ENCODE data around the gene SPG11. TPM values are rescaled to one million over a fixed set of nuclear protein-coding genes. Genes with fewer than 3 reads are reported as not detected.
"Not testable (repeated sequence)": the region's sequence is repeated elsewhere in the genome, so short reads cannot be mapped to it uniquely, and the experiment has no call there.

SPG11 gene
- polyA plus RNA-seq, 3 donors = 13.7 to 19.1 (median 17.8) TPM

DNA sequence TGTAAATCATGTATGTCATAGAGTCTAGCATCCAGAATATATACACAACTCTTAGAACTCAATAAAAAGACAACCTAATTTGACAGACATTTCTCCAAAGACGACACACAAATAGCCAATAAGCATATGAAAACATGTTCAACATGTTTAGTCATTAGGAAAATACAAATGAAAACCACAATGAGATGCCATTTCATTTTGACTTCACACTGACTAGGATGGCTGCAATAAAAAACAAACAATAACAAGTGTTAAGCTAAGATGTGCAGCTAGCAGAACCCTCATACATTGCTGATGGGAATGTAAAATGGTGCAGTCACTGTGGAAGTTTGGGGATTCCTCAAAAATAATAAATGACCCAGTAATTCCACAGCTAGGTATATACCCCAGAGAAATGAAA, 16.4 kb downstream of the SPG11 start:
- no peak overlapping the region for H3K27ac ChIP-seq (ENCODE audit: low read depth, low read length)
- WGBS, 3 donors = 95 to 100% (median 96%) methylated on average over 1 of the region's 1 CpG

GRCh38 chr15:44646460-44646859, 17.0 kb downstream of the SPG11 start:
- 98 to 100% (median 98%) methylated on average over 2 of the region's 2 CpGs for WGBS, 3 donors

DNA sequence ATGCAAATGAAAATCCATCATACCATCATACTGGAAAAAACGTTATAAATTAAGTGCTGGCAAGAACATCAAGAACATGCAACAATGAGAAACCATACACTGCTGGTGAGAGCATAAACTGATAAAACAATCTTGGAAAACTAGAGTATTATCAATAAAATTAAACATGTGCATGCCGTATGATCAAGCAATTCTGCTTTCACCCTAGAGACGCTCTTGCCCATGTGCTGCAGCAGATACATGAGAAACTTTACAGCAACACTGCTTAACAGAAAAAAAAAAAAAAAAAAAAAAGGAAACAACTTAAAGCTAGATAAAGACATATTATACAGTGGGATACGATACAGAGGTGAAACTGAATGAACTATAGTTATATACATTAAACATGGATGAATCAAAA, 21.8 kb downstream of the SPG11 start:
- WGBS, 3 donors = 75 to 90% (median 90%) methylated on average over 4 of the region's 4 CpGs
- no peak overlapping the region for H3K27ac ChIP-seq (ENCODE audit: low read depth, low read length)

More at GRCh38 chr15:44646460-44646859, 17.0 kb downstream of the SPG11 start:
- no peak overlapping the region for H3K27ac ChIP-seq (ENCODE audit: low read depth, low read length)

- 70 to 87% (median 77%) methylated on average over 1 of the region's 1 CpG for WGBS, 3 donors
- no peak overlapping the region for H3K27ac ChIP-seq (ENCODE audit: low read depth, low read length)
These were observed 26.5 kb downstream of the SPG11 start for GRCh38 chr15:44636976-44637375.

GRCh38 chr15:44633603-44634002, 29.9 kb downstream of the SPG11 start:
- 96 to 98% (median 97%) methylated on average over 5 of the region's 5 CpGs for WGBS, 3 donors
- H3K27ac ChIP-seq (ENCODE audit: low read depth, low read length) = no peak overlapping the region

DNA sequence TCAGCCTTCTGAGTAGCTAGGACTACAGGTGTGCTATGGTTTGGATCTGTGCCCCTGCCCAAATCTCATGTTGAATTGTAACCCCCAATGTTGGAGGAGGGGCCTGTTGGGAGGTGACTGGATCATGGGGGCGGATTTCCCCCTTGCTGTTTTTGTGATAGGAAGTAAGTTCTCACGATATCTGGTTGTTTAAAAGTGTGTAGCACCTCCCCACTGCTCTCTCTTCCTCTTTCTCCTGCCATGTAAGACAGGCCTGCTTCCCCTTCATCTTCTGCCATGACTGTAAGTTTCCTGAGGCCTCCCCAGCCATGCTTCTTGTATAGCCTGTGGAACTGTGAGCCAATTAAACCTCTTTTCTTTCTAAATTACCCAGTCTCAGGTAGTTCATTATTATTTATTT, 38.2 kb downstream of the SPG11 start:
- 65 to 90% (median 81%) methylated on average over 2 of the region's 2 CpGs for WGBS, 3 donors
- H3K27ac ChIP-seq (ENCODE audit: low read depth, low read length) = not testable (repeated sequence)

- no peak overlapping the region for H3K27ac ChIP-seq (ENCODE audit: low read depth, low read length)
These were observed 40.3 kb downstream of the SPG11 start for GRCh38 chr15:44623178-44623577.

GRCh38 chr15:44620081-44620480, 43.4 kb downstream of the SPG11 start:
- WGBS, 3 donors = 81 to 98% (median 96%) methylated on average over 1 of the region's 1 CpG
- no peak overlapping the region for H3K27ac ChIP-seq (ENCODE audit: low read depth, low read length)

- H3K27ac ChIP-seq (ENCODE audit: low read depth, low read length) = no peak overlapping the region
- WGBS, 3 donors = 96 to 100% (median 97%) methylated on average over 2 of the region's 2 CpGs
These were observed 46.5 kb downstream of the SPG11 start for GRCh38 chr15:44616974-44617373.

GRCh38 chr15:44606740-44607139, 56.7 kb downstream of the SPG11 start:
- no peak overlapping the region for H3K27ac ChIP-seq (ENCODE audit: low read depth, low read length)
- WGBS, 3 donors = 28 to 92% (median 85%) methylated on average over 1 of the region's 1 CpG

- WGBS, 3 donors = 95 to 98% (median 97%) methylated on average over 2 of the region's 2 CpGs
- H3K27ac ChIP-seq (ENCODE audit: low read depth, low read length) = no peak overlapping the region
These were observed 60.3 kb downstream of the SPG11 start for GRCh38 chr15:44603126-44603525.

DNA sequence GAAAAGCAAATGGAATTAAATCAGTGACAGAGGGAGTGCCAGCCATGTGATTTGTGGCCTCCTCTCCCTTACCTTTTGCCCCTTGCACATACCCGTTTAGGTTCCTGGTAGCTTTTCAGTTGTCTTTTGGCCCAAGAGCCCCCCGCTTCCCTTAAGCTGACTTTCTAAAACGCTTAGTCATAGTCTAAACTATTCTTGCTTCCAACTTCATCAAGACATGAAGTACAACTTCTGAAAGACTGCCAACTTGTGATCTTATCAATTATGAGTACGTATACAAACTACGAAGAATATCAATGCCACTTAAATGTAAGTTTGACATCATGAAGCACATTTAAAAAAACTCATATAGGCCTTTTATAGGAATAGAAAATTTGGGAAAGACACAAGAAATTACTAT, 64.6 kb downstream of the SPG11 start:
- no peak overlapping the region for H3K27ac ChIP-seq (ENCODE audit: low read depth, low read length)
- WGBS, 3 donors = 50 to 60% (median 57%) methylated on average over 5 of the region's 5 CpGs

DNA sequence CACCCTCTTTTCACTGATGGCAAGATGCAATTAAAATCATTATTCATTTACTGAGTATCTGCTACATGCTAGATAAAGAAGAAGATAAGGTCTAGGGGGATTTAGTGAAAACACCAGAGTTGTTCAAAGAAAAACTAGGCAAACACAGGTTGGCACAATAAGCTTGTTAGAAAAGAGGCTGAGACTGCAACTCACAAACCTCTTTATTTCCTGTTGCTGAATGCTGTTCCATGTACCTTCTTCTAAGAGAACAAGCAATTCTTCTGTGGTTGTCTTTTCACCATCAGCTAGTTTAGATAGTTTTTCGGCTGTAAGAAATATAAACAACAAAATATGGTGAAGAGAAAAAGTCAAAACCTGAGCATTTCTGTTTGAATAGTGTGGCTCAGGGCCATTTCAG, 65.4 kb downstream of the SPG11 start:
- WGBS, 3 donors = 71 to 86% (median 85%) methylated on average over 1 of the region's 1 CpG

DNA sequence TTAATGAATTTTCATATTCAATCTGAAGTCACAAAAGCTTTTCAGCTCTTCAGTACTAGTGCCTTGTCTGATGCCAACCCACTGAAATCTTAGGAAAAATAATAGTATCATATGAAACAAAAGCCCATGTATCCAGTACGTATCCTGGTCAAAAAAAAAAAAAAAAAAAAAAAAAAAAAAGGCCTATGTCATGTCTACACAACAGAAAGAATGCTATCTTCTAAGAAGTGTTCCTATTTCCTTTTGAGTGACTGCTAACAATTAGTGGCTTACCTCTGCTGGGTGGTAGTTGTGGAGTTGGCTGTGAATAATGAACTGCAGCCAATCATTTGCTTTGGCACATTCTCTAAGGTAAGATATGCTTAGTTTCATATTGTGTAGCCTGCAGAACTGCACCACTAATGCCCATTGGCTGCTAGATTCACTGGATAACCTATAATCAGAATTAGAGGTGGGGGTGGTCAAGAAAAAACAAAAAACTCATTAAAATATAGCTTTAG, 66.9 kb downstream of the SPG11 start:
- no peak overlapping the region for H3K27ac ChIP-seq (ENCODE audit: low read depth, low read length)
- 72 to 89% (median 83%) methylated on average over 1 of the region's 1 CpG for WGBS, 3 donors

More for the DNA sequence above, 65.4 kb downstream of the SPG11 start:
- no peak overlapping the region for H3K27ac ChIP-seq (ENCODE audit: low read depth, low read length)

- WGBS, 3 donors = 88 to 95% (median 90%) methylated on average over 3 of the region's 3 CpGs
- no peak overlapping the region for H3K27ac ChIP-seq (ENCODE audit: low read depth, low read length)
These were observed 67.6 kb downstream of the SPG11 start for GRCh38 chr15:44595656-44596510.

DNA sequence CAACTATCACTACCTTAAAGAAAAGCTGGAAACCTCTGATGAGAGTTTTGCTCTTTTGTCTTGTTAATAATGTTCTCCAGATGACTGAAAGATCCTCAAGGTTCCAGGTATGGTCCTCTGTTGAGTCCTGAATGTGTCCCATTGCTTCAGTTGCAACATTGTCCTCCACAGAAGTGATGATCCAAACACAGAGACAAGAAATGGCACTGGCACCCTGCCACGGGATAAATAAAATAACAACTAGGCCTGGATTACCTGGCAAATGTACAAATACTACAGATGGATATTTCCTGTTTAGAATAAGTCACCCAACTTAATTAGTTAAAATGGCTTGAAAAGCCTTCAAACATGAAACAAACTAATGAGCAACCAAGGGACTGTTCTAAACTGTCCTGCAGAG, 68.2 kb downstream of the SPG11 start:
- H3K27ac ChIP-seq (ENCODE audit: low read depth, low read length) = no peak overlapping the region
- 59 to 72% (median 59%) methylated on average over 1 of the region's 1 CpG for WGBS, 3 donors

DNA sequence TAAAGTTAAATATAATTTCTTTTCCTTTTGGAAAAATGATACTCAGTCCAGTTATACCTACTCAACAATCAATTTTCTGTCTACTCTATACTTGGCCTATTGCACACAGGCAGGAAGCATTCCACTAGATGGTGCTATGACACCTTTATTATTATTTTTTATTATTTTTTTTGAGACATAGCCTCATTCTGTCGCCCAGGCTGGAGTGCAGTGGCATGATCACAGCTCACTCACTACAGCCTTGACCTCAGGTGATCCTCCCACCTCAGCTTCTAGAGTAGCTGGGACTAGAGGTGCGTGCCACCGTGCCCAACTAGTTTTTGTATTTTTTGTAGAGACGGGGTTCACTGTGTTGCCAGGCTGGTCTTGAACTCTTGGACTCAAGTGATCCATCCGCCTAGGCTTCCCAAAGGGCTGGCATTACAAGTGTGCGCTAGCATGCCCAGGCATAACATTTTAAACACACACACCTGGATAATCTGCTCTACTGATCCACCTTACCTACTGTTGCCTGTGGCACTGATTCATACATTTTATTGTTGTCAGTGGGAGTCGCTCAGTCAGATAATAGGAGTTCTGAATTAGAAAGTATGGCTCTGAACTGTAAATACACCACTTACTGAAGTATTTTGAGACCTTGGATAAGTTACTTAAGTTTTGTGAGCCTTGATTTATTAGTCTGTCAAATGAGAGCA, 70.3 kb downstream of the SPG11 start:
- 78 to 89% (median 86%) methylated on average over 7 of the region's 7 CpGs for WGBS, 3 donors
- H3K27ac ChIP-seq (ENCODE audit: low read depth, low read length) = no peak overlapping the region

DNA sequence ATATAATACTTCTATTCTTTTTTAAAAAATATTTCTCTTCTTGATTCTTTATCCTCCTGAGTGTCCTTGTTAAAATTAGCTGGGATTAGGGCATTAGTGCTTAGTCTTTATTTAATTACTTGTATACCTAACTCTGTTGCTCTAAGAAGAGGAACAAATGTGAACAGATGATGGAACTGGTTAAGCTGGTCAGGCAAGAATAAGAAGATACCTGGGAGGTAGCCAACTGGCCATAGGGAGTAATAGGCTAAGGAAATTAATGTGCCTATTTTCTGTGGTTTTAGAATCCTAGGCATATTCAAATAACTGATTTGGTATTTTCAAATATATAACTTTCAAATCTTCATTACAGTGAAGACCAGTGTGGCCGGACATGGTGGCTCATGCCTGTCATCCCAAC, 72.1 kb downstream of the SPG11 start:
- no peak overlapping the region for H3K27ac ChIP-seq (ENCODE audit: low read depth, low read length)
- 89 to 100% (median 98%) methylated on average over 1 of the region's 1 CpG for WGBS, 3 donors

GRCh38 chr15:44588541-44588940, 74.9 kb downstream of the SPG11 start:
- no peak overlapping the region for H3K27ac ChIP-seq (ENCODE audit: low read depth, low read length)
- 64 to 91% (median 85%) methylated on average over 5 of the region's 5 CpGs for WGBS, 3 donors
